HCT116 (cell line): ENCODE data around the gene IER5L. TPM values are rescaled to one million over a fixed set of nuclear protein-coding genes. Genes with fewer than 3 reads are reported as not detected.
A peak's percentile ranks its signal among the peaks of the same experiment; 100 is the strongest.

Source experiments
- ATAC-seq: fragments of 200-7000 bp; cut with Tn5 transposase; 2 replicates; pipeline ENCODE4 v1.9.1; 2020; ENCODE audit warnings: mild to moderate bottlenecking, moderate library complexity
- BruUV-seq: library from RNA; stranded (reverse); fragments of 400-500 nt; replicated peaks from 2 replicates; lab custom pipeline; 2021; lab: Mats Ljungman, UMichigan
- CTCF ChIA-PET: fragments of 300-600 bp; sonication (Branson Sonifier 250); formaldehyde crosslinking; loops from one replicate; lab custom pipeline; 2021; ENCODE audit warnings: antibody characterized with exemption; lab: Charles Lee
- POLR2A ChIA-PET: fragments of 300-600, 350-600 bp; sonication (Branson Sonifier 250); formaldehyde crosslinking; loops from one replicate; lab custom pipeline; 2021; ENCODE audit warnings: antibody characterized with exemption; lab: Charles Lee
- RAD21 ChIA-PET, 2 experiments: fragments of 300-600 bp; sonication (Branson Sonifier 250); formaldehyde crosslinking; loops; one replicate each; lab custom pipeline; 2023; ENCODE audit warnings: low total read pairs in 2 of 2; ENCODE audit not compliant: uncharacterized antibody in 2 of 2, unreplicated experiment in 2 of 2, low non-redundant PET in 1 of 2; lab: Charles Lee
- DNase-seq: peaks from one replicate; pipeline ENCODE4 v3.0.0-alpha.2; 2010; ENCODE audit warnings: low read depth, low spot score
- H2AFZ ChIP-seq: fragments of 200-600 bp; shearing (Covaris generic), sonication (generic); 2 replicates; pipeline ENCODE4 v1.6.1; 2017; ENCODE audit warnings: low read depth, mixed run types, mixed read lengths, antibody characterized with exemption, low read length; ENCODE audit not compliant: poor library complexity, severe bottlenecking
- H3K27ac ChIP-seq: 2 replicates; pipeline ENCODE4 v1.5.1; 2012; ENCODE audit warnings: low read depth, low read length
- H3K27me3 ChIP-seq: fragments of 200-600 bp; sonication (generic); 2 replicates; pipeline ENCODE4 v1.6.1; 2016; ENCODE audit warnings: mixed run types, low read length, mixed read lengths; ENCODE audit not compliant: insufficient read depth
- H3K36me3 ChIP-seq, 2 experiments: fragments of 200-500 bp in 1 of 2; fragments of 200-600 bp in 1 of 2; sonication (Bioruptor generic) in 1 of 2; sonication (generic) in 1 of 2; 2 replicates each; pipeline versions ENCODE4 v1.5.1 to v1.6.1; 2014 to 2016; ENCODE audit warnings: low read length in 2 of 2, inconsistent platforms in 1 of 2, mixed read lengths in 1 of 2, mixed run types in 1 of 2; ENCODE audit not compliant: insufficient read depth in 2 of 2, control insufficient read depth in 1 of 2
- H3K4me1 ChIP-seq, 2 experiments: fragments of 200-600 bp in 1 of 2; sonication (generic) in 1 of 2; 2 replicates each; pipeline versions ENCODE4 v1.5.1 to v1.6.1; 2012 to 2017; ENCODE audit warnings: low read length in 2 of 2, inconsistent platforms in 1 of 2, mild to moderate bottlenecking in 1 of 2, mixed read lengths in 1 of 2, mixed run types in 1 of 2, moderate library complexity in 1 of 2; ENCODE audit not compliant: insufficient read depth in 2 of 2, control insufficient read depth in 1 of 2
- H3K4me2 ChIP-seq: fragments of 200-600 bp; sonication (generic); 2 replicates; pipeline ENCODE4 v1.6.1; 2017; ENCODE audit warnings: mixed run types, low read length, mixed read lengths
- H3K4me3 ChIP-seq, 2 experiments: fragments of 200-600 bp in 1 of 2; sonication (generic) in 1 of 2; replicated peaks in 1 of 2; 2 replicates each; pipeline ENCODE4 v1.5.1; 2011 to 2016; ENCODE audit warnings: low read length in 2 of 2, control low read depth in 1 of 2, low read depth in 1 of 2, mild to moderate bottlenecking in 1 of 2, mixed read lengths in 1 of 2, mixed run types in 1 of 2
- H3K79me2 ChIP-seq: fragments of 200-600 bp; sonication (generic); 2 replicates; pipeline ENCODE4 v1.6.1; 2017; ENCODE audit warnings: mild to moderate bottlenecking, mixed run types, low read length, moderate library complexity, mixed read lengths; ENCODE audit not compliant: insufficient read depth
- H3K9ac ChIP-seq: fragments of 200-600 bp; sonication (generic); 2 replicates; pipeline ENCODE4 v1.6.1; 2016; ENCODE audit warnings: low read length, mixed read lengths
- H3K9me2 ChIP-seq: fragments of 200-600 bp; sonication (generic), shearing (Covaris generic); 2 replicates; pipeline ENCODE4 v1.6.1; 2017; ENCODE audit warnings: mixed run types, mild to moderate bottlenecking, moderate library complexity; ENCODE audit not compliant: insufficient read depth
- H3K9me3 ChIP-seq, 2 experiments: fragments of 200-500 bp in 1 of 2; fragments of 200-600 bp in 1 of 2; sonication (Bioruptor generic) in 1 of 2; sonication (generic) in 1 of 2; 2 replicates each; pipeline ENCODE4 v1.6.1; 2014 to 2017; ENCODE audit warnings: low read length in 2 of 2, mixed read lengths in 2 of 2, inconsistent platforms in 1 of 2, low read depth in 1 of 2, mild to moderate bottlenecking in 1 of 2, mixed run types in 1 of 2, moderate library complexity in 1 of 2; ENCODE audit not compliant: control insufficient read depth in 1 of 2, insufficient read depth in 1 of 2
- H4K20me1 ChIP-seq: fragments of 200-600 bp; sonication (generic), shearing (Covaris generic); 2 replicates; pipeline ENCODE4 v1.6.1; 2017; ENCODE audit warnings: mixed run types, mild to moderate bottlenecking, moderate library complexity; ENCODE audit not compliant: insufficient read depth
- ATF3 ChIP-seq: IDR thresholded peaks from 2 replicates; pipeline ENCODE4 v1.6.1; 2012
- CBX3 ChIP-seq: IDR thresholded peaks from 2 replicates; pipeline ENCODE4 v1.6.1; 2012; ENCODE audit warnings: low read depth
- CEBPB ChIP-seq: IDR thresholded peaks from 2 replicates; pipeline ENCODE4 v1.6.1; 2012; ENCODE audit warnings: low read depth
- CTCF ChIP-seq, 3 experiments: fragments of 200-600 bp in 1 of 3; sonication (generic) in 1 of 3; IDR thresholded peaks in 2 of 3; conservative IDR thresholded peaks in 1 of 3; 2 replicates each; pipeline ENCODE4 v1.5.1; 2012 to 2017; ENCODE audit warnings: low read depth in 2 of 3, low read length in 2 of 3, antibody characterized with exemption in 1 of 3, borderline replicate concordance in 1 of 3, control low read depth in 1 of 3, mild to moderate bottlenecking in 1 of 3, mixed read lengths in 1 of 3, mixed run types in 1 of 3, moderate library complexity in 1 of 3; ENCODE audit not compliant: insufficient read depth in 1 of 3
- ELF1 ChIP-seq: IDR thresholded peaks from 2 replicates; pipeline ENCODE4 v1.6.1; 2012; ENCODE audit warnings: low read depth, borderline replicate concordance
- EZH2 ChIP-seq: fragments of 200-600 bp; sonication (generic); IDR thresholded peaks from 2 replicates; pipeline ENCODE4 v1.6.1; 2017; ENCODE audit warnings: antibody characterized with exemption, mixed run types
- JUND ChIP-seq: IDR thresholded peaks from 2 replicates; pipeline ENCODE4 v1.6.1; 2012
- REST ChIP-seq: IDR thresholded peaks from 2 replicates; pipeline ENCODE4 v1.6.1; 2012; ENCODE audit warnings: low read depth
- SIN3A ChIP-seq: IDR thresholded peaks from 2 replicates; pipeline ENCODE4 v1.6.1; 2012; ENCODE audit warnings: low read depth
- SP1 ChIP-seq: IDR thresholded peaks from 2 replicates; pipeline ENCODE4 v1.6.1; 2012; ENCODE audit warnings: low read depth
- TCF7L2 ChIP-seq: IDR thresholded peaks from 2 replicates; pipeline ENCODE4 v1.7.0; 2011; ENCODE audit warnings: borderline replicate concordance, inconsistent platforms; ENCODE audit not compliant: insufficient read depth, insufficient read length; ENCODE audit errors: extremely low read depth
- YY1 ChIP-seq: IDR thresholded peaks from 2 replicates; pipeline ENCODE4 v1.6.1; 2011; ENCODE audit warnings: low read length, low read depth, moderate library complexity, mild to moderate bottlenecking; ENCODE audit not compliant: insufficient replicate concordance; ENCODE audit errors: extremely low read depth
- ZBTB33 ChIP-seq: IDR thresholded peaks from 2 replicates; pipeline ENCODE4 v1.6.1; 2011; ENCODE audit warnings: mild to moderate bottlenecking, low read length, moderate library complexity; ENCODE audit not compliant: insufficient replicate concordance; ENCODE audit errors: extremely low read depth
- ZFX ChIP-seq: fragments of 450-650 bp; IDR thresholded peaks from 2 replicates; pipeline ENCODE4 v1.6.1; 2017
- ZNF274 ChIP-seq: fragments of 200-500 bp; sonication (Bioruptor generic); IDR thresholded peaks from 2 replicates; pipeline ENCODE4 v1.6.1; 2014; ENCODE audit warnings: mild to moderate bottlenecking, low read depth, low read length, inconsistent platforms
- intact Hi-C: fragments of 100-400 bp; cut with micrococcal nuclease; formaldehyde crosslinking; loops from 2 replicates; pipeline ENCODE4 v1.10.0; 2022
- total RNA-seq: library from RNA; stranded (reverse); gene quantifications from one replicate; pipeline ENCODE4 v1.2.1, GENCODE V29; 2021; ENCODE audit not compliant: unreplicated experiment

Gene IER5L
- total RNA-seq, 1 experiment from 2014 or later, result 195 TPM

DNA sequence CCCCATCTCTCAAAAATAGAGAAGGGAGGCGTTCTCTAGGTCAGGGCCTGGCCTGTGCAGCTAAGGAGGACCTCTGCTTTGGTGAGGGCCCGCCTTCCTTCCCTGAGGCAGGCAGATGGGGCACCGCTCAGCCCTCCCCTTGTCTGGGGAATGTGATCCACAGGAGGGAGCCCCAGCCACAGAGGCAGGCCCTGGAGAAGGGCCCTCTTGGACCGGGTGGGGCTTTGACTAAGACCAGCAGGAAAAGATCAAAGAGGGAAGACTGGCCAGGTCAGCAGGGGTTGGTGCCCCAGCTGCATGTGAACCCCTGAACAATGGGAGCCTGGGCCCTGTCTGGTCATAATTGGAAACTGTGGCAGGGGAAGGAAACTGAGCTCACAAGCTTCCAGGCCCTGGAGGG lies 45.0 kb downstream of the IER5L start:
- Histone ChIP-seq H3K79me2 (no peaks in the 10 kb centered on the region), H4K20me1 (no peaks in the 10 kb centered on the region), H3K4me1 (peaks cover 8 to 26% of the 10 kb centered on the region in 2 experiments), H2AFZ (no peak overlapping the region), H3K4me2 (no peak overlapping the region), H3K9ac (0 out of 2 replicates have a peak overlapping the region, but pooled peaks have one; percentile 12)
- CTCF ChIA-PET, result interaction anchor here (0.6 to 4.8 kb wide), 3 partner anchors 14 to 491 kb away, joined by 3 to 91 read pairs (median 6); partner anchors contain the start of gene NTMT1
- RAD21 ChIA-PET, result no interaction called here
- ATAC-seq, result peak; percentile 33; the same call in 1 of the 2 replicates
- TF ChIP-seq ZFX (no peak), CBX3 (no peak), ZNF274 (no peak), ZBTB33 (no peak), ELF1 (no peak), SP1 (no peak), TCF7L2 (no peak), SIN3A (no peak), EZH2 (no peak), ATF3 (no peak), YY1 (no peak), JUND (no peak), CTCF (IDR thresholded peaks at IDR 0.05 in 2 of 3, conservative IDR thresholded peaks at IDR 0.05 in 1 of 3; ENCODE audit: borderline replicate concordance in 1 of 3, insufficient read depth in 1 of 3, low read depth in 2 of 3, low read length in 2 of 3) (no peak), CEBPB (no peak), REST (no peak)
- TF ChIP-seq, all 23 proteins: peak for 0
- no peaks in the 10 kb centered on the region for H3K27me3 ChIP-seq
- H3K27ac ChIP-seq, result peak overlapping the region; percentile 11; the same call in 1 of the 2 replicates
- no TSS peak for BruUV-seq
- no peaks in the 10 kb centered on the region for H3K9me2 ChIP-seq
- intact Hi-C loops, result no loop called here
- no peak for DNase-seq
- H3K9me3 ChIP-seq, result no peaks in the 10 kb centered on the region
- peaks cover 8 to 22% of the 10 kb centered on the region in 2 experiments; a peak in 2 of 4 replicates for H3K36me3 ChIP-seq
- no peak overlapping the region for H3K4me3 ChIP-seq
- POLR2A ChIA-PET, result interaction anchor here (1.0 kb wide), 1 partner anchor 352 kb away, joined by 3 read pairs; no protein-coding TSS in a partner anchor
